GM21619 (cell line): ENCODE measurements around the gene NSD1.

ENCODE experiments used
- ATAC-seq: cut with Tn5 transposase; IDR thresholded peaks from one replicate; pipeline ENCODE4 v1.9.1; 2021; ENCODE audit not compliant: unreplicated experiment

Gene NSD1

GRCh38 chr5:177133096-177133852 is at the start of gene NSD1:
Gene NSD1 (plus strand): TSS chr5:177133773. CDS start chr5:177135104, 1,331 bp downstream.
- ATAC-seq = peak; percentile 54

DNA sequence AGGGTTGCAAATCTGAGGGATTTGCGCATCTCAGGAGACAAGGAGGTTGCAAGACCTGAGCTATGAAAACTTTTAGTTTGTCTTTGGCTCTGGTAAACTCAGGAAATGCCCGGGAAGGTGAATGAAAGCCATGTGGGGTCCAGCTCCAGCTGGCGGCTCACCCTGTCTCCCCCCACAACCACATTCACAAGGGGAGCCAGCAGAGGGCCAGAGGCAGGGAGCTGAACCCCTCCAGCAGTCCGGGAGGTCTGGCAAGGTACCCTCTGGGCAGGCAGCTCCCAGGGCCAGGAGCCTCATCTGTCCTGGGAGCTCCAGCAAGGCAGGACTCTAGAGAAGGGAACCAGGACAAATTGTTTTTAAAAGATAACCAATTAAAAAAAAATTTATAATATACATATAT is 49.4 kb upstream of the NSD1 start:
- ATAC-seq = no peak

DNA sequence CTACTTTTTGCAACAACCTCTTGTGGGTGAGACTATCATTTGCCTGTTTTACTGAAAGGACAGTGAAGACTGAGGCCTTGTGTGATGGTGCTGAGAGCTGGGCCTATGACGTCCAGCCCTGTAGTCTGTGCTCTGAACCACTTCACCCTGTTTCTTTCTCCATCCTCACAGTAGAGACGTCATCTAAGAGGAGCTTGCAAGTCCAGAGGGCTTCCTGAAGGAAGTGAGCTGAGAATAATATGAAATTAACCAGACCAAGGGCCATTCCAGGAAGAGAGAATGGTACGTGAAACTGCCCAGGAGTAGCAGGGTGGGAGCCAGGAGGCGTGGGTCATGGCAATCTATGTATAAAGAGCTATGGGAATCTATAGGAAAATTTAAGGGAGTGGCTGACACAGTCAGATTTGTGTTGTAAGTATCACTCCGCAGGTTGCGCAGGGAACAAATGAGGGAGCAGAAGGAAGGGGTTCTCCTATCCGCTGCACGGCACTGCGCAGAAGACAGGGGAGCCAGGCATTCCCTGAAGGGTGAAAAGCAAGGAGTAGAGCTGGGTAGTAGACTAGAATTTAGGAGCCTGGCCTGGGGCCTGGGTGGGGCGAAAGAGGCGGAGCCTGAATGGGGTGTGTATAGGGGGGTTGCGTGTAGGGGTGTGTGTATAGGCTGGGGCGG is 47.5 kb upstream of the NSD1 start:
- no peak for ATAC-seq

DNA sequence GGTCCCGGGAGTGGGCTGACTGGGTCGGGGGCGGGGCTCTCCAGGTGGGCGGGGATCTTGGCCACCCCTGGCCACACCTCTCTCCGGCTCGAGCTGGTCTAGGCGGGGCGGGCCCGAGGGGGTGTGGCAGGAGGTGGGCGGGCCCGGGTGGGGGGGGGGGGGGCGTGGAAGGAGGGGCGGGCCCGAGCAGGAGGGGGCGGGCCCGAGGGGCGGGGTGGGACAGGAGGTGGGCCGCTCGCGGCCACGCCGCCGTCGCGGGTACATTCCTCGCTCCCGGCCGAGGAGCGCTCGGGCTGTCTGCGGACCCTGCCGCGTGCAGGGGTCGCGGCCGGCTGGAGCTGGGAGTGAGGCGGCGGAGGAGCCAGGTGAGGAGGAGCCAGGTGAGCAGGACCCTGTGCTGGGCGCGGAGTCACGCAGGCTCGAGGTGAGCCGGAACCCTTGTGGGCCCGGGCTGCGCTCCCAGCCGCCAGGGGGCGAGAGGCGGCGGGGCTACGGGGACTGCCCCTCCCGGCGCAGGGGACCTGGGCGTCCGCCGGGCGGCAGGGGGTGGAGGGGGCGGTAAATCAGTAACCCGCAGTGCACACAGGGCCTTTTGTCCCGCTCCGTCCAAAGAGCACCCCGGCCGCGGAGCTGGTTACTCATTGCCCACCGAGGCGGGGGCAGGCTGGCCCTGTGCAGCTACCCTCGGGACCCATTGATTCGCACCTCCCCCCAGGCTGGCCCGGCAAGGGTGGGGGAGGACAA is 46.7 kb upstream of the NSD1 start, which contains the start of gene FGFR4:
TSS of gene FGFR4 (plus strand) at position 262 of the 744 bp plus-strand sequence. CDS start 2,688 bp downstream, outside the sequence.
- peak; percentile 69 for ATAC-seq

GRCh38 chr5:177087398-177088005 is 46.1 kb upstream of the NSD1 start:
- ATAC-seq = no peak

DNA sequence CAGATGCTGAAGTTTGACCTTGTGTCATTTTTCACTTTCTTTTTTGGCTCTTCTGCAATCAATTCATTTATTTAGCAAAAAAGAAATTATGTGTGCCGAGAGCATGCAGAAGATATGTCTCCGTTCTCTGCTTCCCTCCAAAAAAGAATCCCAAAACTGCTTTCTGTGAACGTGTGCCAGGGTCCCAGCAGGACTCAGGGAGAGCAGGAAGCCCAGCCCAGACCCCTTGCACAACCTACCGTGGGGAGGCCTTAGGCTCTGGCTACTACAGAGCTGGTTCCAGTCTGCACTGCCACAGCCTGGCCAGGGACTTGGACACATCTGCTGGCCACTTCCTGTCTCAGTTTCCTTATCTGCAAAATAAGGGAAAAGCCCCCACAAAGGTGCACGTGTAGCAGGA is 44.4 kb upstream of the NSD1 start:
- no peak for ATAC-seq

DNA sequence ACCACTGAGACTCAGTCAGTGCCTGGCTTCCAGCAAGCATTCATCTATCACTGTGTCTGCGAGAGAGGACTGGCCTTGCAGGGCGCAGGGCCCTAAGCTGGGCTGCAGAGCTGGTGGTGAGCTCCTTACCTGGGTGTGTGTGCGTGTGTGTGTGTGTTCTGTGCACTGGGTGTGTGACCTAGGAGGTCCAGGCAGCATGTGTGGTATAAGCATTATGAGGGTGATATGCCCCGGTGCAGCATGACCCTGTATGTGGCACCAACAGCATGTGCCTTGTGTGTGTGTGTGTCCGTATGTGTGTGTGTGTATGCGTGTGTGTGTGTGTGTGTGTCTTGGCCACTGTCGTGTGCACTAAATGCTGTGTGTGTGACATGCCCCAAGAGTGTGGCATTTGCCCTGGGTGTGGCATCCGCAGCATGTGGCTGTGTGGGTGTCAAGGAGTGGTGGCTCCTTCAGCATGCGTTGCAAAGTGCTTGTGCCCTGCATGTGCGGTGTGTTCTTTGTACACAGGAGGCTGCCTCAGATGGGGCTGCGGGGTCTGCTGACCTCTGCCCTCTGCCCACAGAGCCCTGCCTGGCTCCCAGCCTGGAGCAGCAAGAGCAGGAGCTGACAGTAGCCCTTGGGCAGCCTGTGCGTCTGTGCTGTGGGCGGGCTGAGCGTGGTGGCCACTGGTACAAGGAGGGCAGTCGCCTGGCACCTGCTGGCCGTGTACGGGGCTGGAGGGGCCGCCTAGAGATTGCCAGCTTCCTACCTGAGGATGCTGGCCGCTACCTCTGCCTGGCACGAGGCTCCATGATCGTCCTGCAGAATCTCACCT is 43.5 kb upstream of the NSD1 start:
- ATAC-seq = no peak

DNA sequence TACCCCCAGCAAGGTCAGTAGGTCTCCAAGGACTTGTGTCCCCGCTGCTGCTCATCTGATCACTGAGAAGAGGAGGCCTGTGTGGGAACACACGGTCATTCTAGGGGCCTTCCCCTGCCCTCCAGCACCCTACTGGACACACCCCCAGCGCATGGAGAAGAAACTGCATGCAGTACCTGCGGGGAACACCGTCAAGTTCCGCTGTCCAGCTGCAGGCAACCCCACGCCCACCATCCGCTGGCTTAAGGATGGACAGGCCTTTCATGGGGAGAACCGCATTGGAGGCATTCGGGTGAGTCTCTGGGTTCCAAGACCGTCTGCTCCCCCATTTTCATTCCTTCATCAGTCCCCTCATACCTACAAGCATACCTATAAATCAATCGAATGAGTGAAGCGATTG is 42.8 kb upstream of the NSD1 start:
- ATAC-seq = no peak

GRCh38 chr5:177091232-177091631 is 42.3 kb upstream of the NSD1 start:
- ATAC-seq = no peak

DNA sequence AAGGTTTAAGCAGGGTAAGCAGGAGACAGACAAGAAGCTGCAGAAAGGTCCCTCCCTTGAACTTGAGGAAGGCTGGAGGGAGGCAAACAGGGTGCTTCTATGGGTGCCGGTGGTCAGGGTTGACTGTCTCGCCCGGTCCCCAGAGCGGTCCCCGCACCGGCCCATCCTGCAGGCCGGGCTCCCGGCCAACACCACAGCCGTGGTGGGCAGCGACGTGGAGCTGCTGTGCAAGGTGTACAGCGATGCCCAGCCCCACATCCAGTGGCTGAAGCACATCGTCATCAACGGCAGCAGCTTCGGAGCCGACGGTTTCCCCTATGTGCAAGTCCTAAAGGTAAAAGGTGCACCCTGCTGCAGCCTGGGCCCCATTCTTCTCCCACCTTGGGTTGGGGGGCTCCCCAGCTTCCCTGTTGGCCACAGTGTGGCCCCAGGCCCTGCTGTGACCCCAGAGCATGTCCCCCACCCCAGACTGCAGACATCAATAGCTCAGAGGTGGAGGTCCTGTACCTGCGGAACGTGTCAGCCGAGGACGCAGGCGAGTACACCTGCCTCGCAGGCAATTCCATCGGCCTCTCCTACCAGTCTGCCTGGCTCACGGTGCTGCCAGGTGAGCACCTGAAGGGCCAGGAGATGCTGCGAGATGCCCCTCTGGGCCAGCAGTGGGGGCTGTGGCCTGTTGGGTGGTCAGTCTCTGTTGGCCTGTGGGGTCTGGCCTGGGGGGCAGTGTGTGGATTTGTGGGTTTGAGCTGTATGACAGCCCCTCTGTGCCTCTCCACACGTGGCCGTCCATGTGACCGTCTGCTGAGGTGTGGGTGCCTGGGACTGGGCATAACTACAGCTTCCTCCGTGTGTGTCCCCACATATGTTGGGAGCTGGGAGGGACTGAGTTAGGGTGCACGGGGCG is 41.1 kb upstream of the NSD1 start:
- ATAC-seq = no peak

- no peak for ATAC-seq
Measured at GRCh38 chr5:177093082-177093712, 40.4 kb upstream of the NSD1 start.

GRCh38 chr5:177093803-177094202 is 39.8 kb upstream of the NSD1 start:
- ATAC-seq = no peak

GRCh38 chr5:177094224-177095087 is 39.1 kb upstream of the NSD1 start:
- no peak for ATAC-seq

- no peak for ATAC-seq
Measured at GRCh38 chr5:177095088-177095669, 38.4 kb upstream of the NSD1 start.

DNA sequence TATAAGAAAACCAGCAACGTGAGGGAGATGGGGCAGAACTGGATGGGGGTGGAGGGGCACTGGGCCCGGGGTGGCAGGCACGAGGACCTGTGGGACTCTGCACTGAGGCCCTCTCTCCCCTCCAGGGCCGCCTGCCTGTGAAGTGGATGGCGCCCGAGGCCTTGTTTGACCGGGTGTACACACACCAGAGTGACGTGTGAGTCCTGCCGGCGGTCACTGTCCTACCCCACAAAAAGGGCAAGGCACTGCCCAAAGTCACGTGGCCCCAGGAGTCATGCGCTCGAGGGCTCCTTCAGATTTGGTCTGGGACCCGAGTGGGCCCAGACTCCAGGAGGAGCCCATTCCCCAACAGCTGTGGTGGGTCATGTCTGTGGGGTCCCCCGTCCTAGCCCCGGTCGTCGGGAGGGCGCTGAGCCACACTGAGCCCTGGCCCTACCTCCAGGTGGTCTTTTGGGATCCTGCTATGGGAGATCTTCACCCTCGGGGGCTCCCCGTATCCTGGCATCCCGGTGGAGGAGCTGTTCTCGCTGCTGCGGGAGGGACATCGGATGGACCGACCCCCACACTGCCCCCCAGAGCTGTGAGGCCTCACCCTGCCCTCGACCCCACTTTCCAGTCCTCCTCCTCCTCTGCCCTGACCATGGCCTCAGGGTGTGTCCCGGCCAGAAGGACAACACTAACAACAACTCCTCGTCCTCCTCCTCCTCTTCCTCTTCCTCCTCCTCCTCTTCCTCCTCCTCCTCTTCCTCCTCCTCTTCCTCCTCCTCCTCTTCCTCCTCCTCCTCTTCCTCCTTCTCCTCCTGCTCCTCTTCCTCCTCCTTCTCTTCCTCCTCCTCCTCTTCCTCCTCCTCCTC is 37.2 kb upstream of the NSD1 start:
- no peak for ATAC-seq

DNA sequence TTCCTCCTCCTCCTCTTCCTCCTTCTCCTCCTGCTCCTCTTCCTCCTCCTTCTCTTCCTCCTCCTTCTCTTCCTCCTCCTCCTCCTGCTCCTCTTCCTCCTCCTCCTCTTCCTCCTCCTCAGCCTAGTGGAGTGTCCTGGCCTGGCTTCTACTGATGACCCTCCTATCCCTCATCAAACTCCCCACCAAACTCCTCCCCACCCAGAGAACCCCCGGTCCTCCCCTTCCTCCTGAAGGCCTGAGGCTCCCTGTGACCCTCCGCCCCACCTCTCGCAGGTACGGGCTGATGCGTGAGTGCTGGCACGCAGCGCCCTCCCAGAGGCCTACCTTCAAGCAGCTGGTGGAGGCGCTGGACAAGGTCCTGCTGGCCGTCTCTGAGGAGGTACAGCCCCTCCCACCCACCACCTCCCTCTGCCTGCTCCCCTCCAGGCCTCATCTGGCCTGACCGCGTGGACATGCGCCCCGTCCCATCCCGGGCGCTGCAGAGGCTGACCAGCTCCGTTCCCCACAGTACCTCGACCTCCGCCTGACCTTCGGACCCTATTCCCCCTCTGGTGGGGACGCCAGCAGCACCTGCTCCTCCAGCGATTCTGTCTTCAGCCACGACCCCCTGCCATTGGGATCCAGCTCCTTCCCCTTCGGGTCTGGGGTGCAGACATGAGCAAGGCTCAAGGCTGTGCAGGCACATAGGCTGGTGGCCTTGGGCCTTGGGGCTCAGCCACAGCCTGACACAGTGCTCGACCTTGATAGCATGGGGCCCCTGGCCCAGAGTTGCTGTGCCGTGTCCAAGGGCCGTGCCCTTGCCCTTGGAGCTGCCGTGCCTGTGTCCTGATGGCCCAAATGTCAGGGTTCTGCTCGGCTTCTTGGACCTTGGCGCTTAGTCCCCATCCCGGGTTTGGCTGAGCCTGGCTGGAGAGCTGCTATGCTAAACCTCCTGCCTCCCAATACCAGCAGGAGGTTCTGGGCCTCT is 36.3 kb upstream of the NSD1 start:
- ATAC-seq = no peak
